Epithelial cell of esophagus (primary cell): ENCODE measurements around the gene CCDC88B.

Source experiments
- DNase-seq: peaks from one replicate; pipeline ENCODE4 v3.0.0; 2010; ENCODE audit warnings: low read depth
- H3K4me3 ChIP-seq: 2 replicates; pipeline ENCODE4 v1.5.1; 2011; ENCODE audit warnings: mild to moderate bottlenecking, low read length, control low read depth
- TF ChIP-seq, protein P1 (sequence below): IDR thresholded peaks from 2 replicates; pipeline ENCODE4 v1.5.1; 2011; ENCODE audit warnings: low read depth, mild to moderate bottlenecking, low read length, control low read depth, inconsistent platforms; ENCODE audit not compliant: insufficient read depth; ENCODE audit errors: missing control alignments

The CCDC88B gene

DNA sequence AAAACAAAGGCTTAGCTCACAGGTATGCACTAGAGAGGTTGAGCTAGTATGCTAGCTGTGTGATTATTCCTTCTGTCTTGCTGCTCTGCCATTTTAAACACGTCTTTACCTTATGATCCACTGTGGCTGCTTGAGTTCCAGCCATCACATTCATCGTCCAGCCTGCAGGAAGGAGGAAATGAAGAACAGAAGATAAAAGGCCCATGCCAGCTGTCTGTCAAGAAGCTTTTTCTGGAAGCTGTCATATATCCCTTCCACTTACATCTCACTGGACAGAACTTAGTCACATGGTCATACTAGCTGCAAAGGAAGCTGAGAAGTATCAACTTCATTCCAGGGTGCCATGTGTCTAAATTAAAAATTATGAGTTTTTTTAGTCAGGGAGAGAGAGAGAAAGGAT, 12.6 kb upstream of the CCDC88B start:
- no peak for DNase-seq
- TF ChIP-seq, protein P1, sequence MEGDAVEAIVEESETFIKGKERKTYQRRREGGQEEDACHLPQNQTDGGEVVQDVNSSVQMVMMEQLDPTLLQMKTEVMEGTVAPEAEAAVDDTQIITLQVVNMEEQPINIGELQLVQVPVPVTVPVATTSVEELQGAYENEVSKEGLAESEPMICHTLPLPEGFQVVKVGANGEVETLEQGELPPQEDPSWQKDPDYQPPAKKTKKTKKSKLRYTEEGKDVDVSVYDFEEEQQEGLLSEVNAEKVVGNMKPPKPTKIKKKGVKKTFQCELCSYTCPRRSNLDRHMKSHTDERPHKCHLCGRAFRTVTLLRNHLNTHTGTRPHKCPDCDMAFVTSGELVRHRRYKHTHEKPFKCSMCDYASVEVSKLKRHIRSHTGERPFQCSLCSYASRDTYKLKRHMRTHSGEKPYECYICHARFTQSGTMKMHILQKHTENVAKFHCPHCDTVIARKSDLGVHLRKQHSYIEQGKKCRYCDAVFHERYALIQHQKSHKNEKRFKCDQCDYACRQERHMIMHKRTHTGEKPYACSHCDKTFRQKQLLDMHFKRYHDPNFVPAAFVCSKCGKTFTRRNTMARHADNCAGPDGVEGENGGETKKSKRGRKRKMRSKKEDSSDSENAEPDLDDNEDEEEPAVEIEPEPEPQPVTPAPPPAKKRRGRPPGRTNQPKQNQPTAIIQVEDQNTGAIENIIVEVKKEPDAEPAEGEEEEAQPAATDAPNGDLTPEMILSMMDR = no peak
- no peak overlapping the region for H3K4me3 ChIP-seq

DNA sequence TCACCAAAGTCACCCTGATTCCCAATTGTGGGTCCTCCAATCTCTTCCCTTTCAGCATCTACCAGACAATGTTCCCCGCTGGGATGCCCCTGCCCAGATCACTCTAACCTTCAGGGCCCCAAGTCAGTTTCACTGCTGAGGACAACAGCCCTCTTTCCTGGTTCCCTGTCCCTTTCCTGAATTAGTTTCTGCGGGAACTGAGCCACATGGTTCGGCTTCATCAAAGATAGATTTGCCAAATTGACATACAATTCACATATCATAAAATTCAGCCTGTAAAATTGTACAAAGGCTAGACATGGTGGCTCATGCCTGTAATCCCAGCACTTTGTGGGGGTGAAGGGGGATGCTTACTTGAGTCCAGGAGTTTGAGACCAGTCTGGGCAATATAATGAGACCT, 12.0 kb upstream of the CCDC88B start:
- TF ChIP-seq, protein P1 = no peak
- no peak overlapping the region for H3K4me3 ChIP-seq
- DNase-seq = no peak

DNA sequence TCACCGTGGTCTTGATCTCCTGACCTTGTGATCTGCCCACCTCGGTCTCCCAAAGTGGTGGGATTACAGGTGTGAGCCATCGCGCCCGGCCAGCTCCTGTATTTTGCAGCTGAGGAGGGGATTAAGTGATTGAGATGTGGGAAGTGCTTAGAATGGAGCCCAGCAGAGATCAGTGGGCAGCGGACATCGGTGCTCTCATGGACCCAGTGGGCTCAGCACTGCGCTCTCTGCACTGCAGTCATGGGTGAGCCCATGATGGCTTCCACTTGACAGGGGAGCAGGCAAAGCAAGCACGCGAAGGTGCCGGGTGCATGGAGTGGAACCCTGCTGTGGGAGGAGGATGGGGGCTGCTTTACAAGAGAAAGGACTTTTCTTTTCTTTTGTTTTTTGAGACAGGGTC, 9.1 kb upstream of the CCDC88B start:
- TF ChIP-seq, protein P1 = no peak
- no peak overlapping the region for H3K4me3 ChIP-seq
- DNase-seq = no peak

DNA sequence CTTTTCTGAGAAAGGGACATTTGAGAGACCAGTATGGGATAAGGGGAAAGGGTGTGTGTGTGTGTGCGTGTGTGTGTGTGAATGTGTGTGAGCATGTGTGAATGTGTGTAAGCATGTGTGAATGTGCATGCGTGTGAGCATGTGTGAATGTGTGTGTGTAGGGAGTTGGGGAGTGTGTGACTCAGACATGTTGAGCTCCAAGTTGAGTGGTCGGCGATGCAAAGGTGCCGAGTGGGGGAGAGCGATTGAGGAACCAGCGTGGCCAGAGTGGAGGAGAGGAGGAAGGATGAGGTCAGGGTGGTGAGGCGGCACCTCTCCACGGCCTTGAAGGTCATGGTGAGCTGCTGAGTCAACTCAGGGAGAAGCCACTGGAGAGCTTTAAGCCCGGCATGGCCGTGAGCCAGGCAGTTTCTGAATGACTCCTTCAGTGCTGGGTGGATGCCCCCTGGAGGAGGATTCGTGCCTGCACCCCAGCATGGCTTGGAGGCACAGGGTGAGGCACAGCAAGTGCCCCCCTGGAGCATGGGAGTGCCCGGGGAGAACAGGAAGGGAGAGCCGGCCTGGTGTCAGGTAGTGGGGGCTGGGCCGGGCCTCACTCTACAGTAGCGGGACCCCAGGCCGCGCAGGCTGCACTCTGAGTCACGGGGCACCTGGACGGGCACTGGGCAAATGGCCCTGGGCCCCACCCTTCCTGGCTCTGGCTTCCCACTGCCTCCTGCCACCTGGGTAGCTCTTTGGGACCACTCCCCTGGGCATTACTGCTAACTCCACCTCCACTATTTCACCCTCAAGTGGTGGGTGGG, 8.2 kb upstream of the CCDC88B start:
- TF ChIP-seq, protein P1 = peak; percentile 81
- peak; percentile 93 for DNase-seq
- H3K4me3 ChIP-seq = no peak overlapping the region

DNA sequence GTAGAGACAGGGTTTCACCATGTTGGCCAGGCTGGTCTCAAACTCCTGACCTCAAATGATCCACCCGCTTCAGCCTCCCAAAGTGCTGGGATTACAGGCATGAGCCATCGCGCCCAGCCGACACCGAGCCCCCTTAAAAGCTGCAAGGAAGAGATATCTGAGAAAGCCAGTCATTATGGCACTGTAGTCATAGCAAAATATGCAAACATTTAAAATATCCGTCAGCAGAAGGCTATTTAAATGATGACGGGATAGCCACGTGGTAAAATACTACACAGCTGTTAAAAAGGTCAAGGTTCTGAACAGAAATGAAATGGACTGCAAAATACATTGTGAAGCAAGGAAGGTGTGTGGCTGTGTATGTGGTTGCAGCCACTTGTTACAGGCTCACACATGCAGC, 6.4 kb upstream of the CCDC88B start:
- no peak overlapping the region for H3K4me3 ChIP-seq
- DNase-seq = no peak
- TF ChIP-seq, protein P1 = no peak

DNA sequence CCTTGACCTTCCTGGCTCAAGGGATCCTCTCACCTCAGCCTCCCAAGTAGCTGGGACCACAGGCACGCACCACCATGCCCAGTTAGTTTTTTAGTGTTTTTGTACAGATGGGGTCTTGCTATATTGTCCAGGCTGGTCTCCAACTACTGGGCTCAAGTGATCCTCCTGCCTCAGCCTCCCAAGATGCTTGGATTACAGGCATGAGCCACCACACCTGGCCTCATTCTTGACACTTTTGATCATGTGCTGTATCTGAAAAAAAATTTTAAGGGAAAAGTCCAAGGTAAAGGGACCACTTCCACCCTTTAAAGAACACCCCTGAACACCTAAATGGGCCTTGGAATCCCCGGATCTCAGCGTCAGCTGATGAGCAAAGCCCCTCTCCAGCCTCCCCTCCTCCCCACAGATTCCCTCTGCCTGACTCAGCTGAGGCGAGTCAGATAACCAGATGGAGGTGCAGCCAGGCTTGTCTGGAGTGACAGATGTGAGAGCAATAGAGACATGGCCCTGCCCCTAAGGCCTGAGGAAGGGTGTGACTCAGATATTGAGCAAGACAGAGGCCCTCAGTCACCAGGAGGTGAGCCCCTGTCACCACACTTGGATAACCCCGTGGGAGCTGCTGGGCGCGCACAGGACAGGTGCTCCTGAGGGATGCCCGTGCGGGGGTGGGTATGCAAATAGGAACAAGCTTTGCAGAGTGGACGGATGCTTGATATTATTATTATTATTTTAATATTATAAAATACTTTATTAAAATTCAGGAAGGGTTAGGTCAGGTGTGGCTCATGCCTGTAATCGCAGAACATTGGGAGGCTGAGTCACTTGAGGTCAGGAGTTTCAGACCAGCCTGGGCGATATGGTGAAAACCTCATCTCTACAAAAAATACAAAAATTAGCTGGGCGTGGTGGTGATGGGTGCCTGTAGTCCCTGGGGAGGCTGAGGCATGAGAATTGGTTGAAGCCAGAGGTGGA, 5.0 kb upstream of the CCDC88B start:
- no peak overlapping the region for H3K4me3 ChIP-seq
- DNase-seq = peak; percentile 99
- TF ChIP-seq, protein P1 = peak; percentile 8
